HepG2 (cell line): ENCODE measurements around the gene COPS6. TPM values are rescaled to one million over a fixed set of nuclear protein-coding genes. Genes with fewer than 3 reads are reported as not detected.

ENCODE experiments used
- CBFB ChIP-seq: sonication (generic); formaldehyde crosslinking; IDR thresholded peaks from 2 replicates; pipeline ENCODE4 v1.4.0; 2020; ENCODE audit warnings: missing genetic modification reagents
- FLYWCH1 ChIP-seq: sonication (generic); formaldehyde crosslinking; IDR thresholded peaks from 2 replicates; pipeline ENCODE4 v1.8.1; 2023; ENCODE audit warnings: mild to moderate bottlenecking, missing genetic modification reagents
- GFI1 ChIP-seq: sonication (generic); formaldehyde crosslinking; IDR thresholded peaks from 2 replicates; pipeline ENCODE4 v1.5.0; 2020; ENCODE audit warnings: missing genetic modification reagents, mild to moderate bottlenecking, borderline replicate concordance
- JDP2 ChIP-seq: sonication (generic); formaldehyde crosslinking; IDR thresholded peaks from 2 replicates; pipeline ENCODE4 v1.8.1; 2022; ENCODE audit warnings: missing genetic modification reagents, borderline replicate concordance
- KLF6 ChIP-seq: IDR thresholded peaks from 2 replicates; pipeline ENCODE4 v1.8.0; 2016; ENCODE audit warnings: missing biosample characterization, missing genetic modification reagents
- POLR2A ChIP-seq, 2 experiments: IDR thresholded peaks; 2 replicates each; pipeline ENCODE4 v1.6.1; 2011; ENCODE audit warnings: low read depth in 2 of 2, low read length in 2 of 2, mild to moderate bottlenecking in 1 of 2, moderate library complexity in 1 of 2; ENCODE audit not compliant: insufficient read depth in 1 of 2
- PRPF4 ChIP-seq: fragments of 200-400 bp; formaldehyde crosslinking; IDR thresholded peaks from 2 replicates; pipeline ENCODE4 v1.6.1; 2016; ENCODE audit warnings: low read length, low read depth; ENCODE audit not compliant: poor library complexity, severe bottlenecking
- RBM39 ChIP-seq: fragments of 200-400 bp; formaldehyde crosslinking; IDR thresholded peaks from one replicate; pipeline ENCODE4 v1.6.1; 2018; ENCODE audit warnings: antibody characterized with exemption, mild to moderate bottlenecking, low read depth, low read length; ENCODE audit not compliant: poor library complexity, severe bottlenecking
- RFX5 ChIP-seq: IDR thresholded peaks from 2 replicates; pipeline ENCODE4 v1.6.1; 2011; ENCODE audit warnings: low read depth, low read length, improper control_type of control experiment
- SAP130 ChIP-seq: IDR thresholded peaks from 2 replicates; pipeline ENCODE4 v1.6.1; 2016; ENCODE audit warnings: low read depth
- TCF12 ChIP-seq, 2 experiments: fragments of 450-650 bp in 1 of 2; sonication (generic) in 1 of 2; formaldehyde crosslinking in 1 of 2; IDR thresholded peaks; 2 replicates each; pipeline versions ENCODE4 v1.6.1 to v1.8.0; 2017 to 2022; ENCODE audit warnings: antibody characterized with exemption in 1 of 2, mild to moderate bottlenecking in 1 of 2, missing genetic modification reagents in 1 of 2, moderate library complexity in 1 of 2
- TCF7L2 ChIP-seq: IDR thresholded peaks from 2 replicates; pipeline ENCODE4 v1.6.1; 2011; ENCODE audit warnings: mild to moderate bottlenecking, low read depth, low read length, moderate library complexity
- TP53 ChIP-seq: sonication (generic); formaldehyde crosslinking; conservative IDR thresholded peaks from 2 replicates; pipeline ENCODE4 v1.4.0; 2020; ENCODE audit warnings: missing genetic modification reagents
- ZEB1 ChIP-seq: IDR thresholded peaks from 2 replicates; pipeline ENCODE4 v1.6.1; 2012; ENCODE audit warnings: mild to moderate bottlenecking, low read depth, inconsistent platforms; ENCODE audit not compliant: insufficient replicate concordance
- ZFP90 ChIP-seq: sonication (generic); formaldehyde crosslinking; IDR thresholded peaks from 2 replicates; pipeline ENCODE4 v1.8.0; 2022; ENCODE audit warnings: missing genetic modification reagents, mild to moderate bottlenecking, inconsistent platforms, borderline replicate concordance
- ZKSCAN8 ChIP-seq: IDR thresholded peaks from 2 replicates; pipeline ENCODE4 v1.6.1; 2016; ENCODE audit warnings: borderline replicate concordance, missing genetic modification reagents, missing compliant biosample characterization
- ZNF121 ChIP-seq: sonication (generic); formaldehyde crosslinking; IDR thresholded peaks from 2 replicates; pipeline ENCODE4 v1.5.0; 2020; ENCODE audit warnings: mild to moderate bottlenecking, missing genetic modification reagents
- ZNF138 ChIP-seq: sonication (generic); formaldehyde crosslinking; IDR thresholded peaks from 2 replicates; pipeline ENCODE4 v1.5.0; 2020; ENCODE audit warnings: mild to moderate bottlenecking, low read depth, missing genetic modification reagents
- ZNF263 ChIP-seq: sonication (generic); formaldehyde crosslinking; IDR thresholded peaks from 2 replicates; pipeline ENCODE4 v1.4.0; 2020; ENCODE audit warnings: missing genetic modification reagents
- ZNF329 ChIP-seq: sonication (generic); formaldehyde crosslinking; IDR thresholded peaks from 2 replicates; pipeline ENCODE4 v1.9.0; 2021; ENCODE audit warnings: low read depth, mild to moderate bottlenecking, missing genetic modification reagents
- ZNF597 ChIP-seq: sonication (generic); formaldehyde crosslinking; IDR thresholded peaks from 2 replicates; pipeline ENCODE4 v1.5.0; 2020; ENCODE audit warnings: missing genetic modification reagents
- polyA plus RNA-seq, 8 experiments: library from polyadenylated mRNA; depleted of rRNA in 3 of 8; stranded (reverse) in 7 of 8; unstranded in 1 of 8; fragments of >200 nt; fragmentation: Illumina TruSeq in 4 of 8; extraction: Trizol in 4 of 8; gene quantifications; 2 replicates each; pipeline versions ENCODE4 v1.2.1 to v1.2.3, GENCODE V29; 2011 to 2016; ENCODE audit warnings: low read depth in 4 of 8, missing spikeins in 1 of 8, mixed read lengths in 1 of 8; ENCODE audit not compliant: insufficient read depth in 1 of 8
- total RNA-seq, 5 experiments: library from RNA; depleted of rRNA; stranded (reverse); fragments of >200 nt; fragmentation: Illumina TruSeq; extraction: Trizol; gene quantifications; 2 replicates each; pipeline ENCODE4 v1.2.3, GENCODE V29; 2016; ENCODE audit warnings: low read depth in 1 of 5
- TF ChIP-seq, protein P1 (sequence below): sonication (generic); formaldehyde crosslinking; IDR thresholded peaks from 2 replicates; pipeline ENCODE4 v1.4.0; 2020; ENCODE audit warnings: missing genetic modification reagents
- TF ChIP-seq, protein P2 (sequence below): IDR thresholded peaks from 2 replicates; pipeline ENCODE4 v1.6.1; 2016; ENCODE audit warnings: missing genetic modification reagents, missing compliant biosample characterization

Gene COPS6
- total and polyA plus RNA-seq, 2 of the 13 experiments (the other 11 are each of a cell fraction or from before 2014, with no cell fraction given): 33.4 to 117 TPM

GRCh38 chr7:100088621-100089457, at the start of gene COPS6 (continued):
- TF ChIP-seq FLYWCH1 (CRISPR knock-in tag): peak; percentile 85; the same call in 1 of the 2 replicates
- TF ChIP-seq ZEB1: peak; percentile 38
- TF ChIP-seq ZKSCAN8 (CRISPR knock-in tag): no peak
- TF ChIP-seq, protein P1, sequence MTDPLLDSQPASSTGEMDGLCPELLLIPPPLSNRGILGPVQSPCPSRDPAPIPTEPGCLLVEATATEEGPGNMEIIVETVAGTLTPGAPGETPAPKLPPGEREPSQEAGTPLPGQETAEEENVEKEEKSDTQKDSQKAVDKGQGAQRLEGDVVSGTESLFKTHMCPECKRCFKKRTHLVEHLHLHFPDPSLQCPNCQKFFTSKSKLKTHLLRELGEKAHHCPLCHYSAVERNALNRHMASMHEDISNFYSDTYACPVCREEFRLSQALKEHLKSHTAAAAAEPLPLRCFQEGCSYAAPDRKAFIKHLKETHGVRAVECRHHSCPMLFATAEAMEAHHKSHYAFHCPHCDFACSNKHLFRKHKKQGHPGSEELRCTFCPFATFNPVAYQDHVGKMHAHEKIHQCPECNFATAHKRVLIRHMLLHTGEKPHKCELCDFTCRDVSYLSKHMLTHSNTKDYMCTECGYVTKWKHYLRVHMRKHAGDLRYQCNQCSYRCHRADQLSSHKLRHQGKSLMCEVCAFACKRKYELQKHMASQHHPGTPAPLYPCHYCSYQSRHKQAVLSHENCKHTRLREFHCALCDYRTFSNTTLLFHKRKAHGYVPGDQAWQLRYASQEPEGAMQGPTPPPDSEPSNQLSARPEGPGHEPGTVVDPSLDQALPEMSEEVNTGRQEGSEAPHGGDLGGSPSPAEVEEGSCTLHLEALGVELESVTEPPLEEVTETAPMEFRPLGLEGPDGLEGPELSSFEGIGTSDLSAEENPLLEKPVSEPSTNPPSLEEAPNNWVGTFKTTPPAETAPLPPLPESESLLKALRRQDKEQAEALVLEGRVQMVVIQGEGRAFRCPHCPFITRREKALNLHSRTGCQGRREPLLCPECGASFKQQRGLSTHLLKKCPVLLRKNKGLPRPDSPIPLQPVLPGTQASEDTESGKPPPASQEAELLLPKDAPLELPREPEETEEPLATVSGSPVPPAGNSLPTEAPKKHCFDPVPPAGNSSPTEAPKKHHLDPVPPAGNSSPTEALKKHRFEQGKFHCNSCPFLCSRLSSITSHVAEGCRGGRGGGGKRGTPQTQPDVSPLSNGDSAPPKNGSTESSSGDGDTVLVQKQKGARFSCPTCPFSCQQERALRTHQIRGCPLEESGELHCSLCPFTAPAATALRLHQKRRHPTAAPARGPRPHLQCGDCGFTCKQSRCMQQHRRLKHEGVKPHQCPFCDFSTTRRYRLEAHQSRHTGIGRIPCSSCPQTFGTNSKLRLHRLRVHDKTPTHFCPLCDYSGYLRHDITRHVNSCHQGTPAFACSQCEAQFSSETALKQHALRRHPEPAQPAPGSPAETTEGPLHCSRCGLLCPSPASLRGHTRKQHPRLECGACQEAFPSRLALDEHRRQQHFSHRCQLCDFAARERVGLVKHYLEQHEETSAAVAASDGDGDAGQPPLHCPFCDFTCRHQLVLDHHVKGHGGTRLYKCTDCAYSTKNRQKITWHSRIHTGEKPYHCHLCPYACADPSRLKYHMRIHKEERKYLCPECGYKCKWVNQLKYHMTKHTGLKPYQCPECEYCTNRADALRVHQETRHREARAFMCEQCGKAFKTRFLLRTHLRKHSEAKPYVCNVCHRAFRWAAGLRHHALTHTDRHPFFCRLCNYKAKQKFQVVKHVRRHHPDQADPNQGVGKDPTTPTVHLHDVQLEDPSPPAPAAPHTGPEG (CRISPR knock-in tag): peak; percentile 72; the same call in 1 of the 2 replicates
- TF ChIP-seq JDP2 (CRISPR knock-in tag): peak; percentile 60; the same call in 1 of the 2 replicates
- TF ChIP-seq TP53 (CRISPR knock-in tag): no peak
- no peak for TF ChIP-seq ZNF597 (CRISPR knock-in tag)
- TF ChIP-seq CBFB (CRISPR knock-in tag): peak; percentile 79; the same call in 1 of the 2 replicates
- TF ChIP-seq ZNF121 (CRISPR knock-in tag): peak; percentile 24; the same call in 1 of the 2 replicates
- TF ChIP-seq PRPF4: no peak
- no peak for TF ChIP-seq TCF12 (IDR thresholded peaks at IDR 0.05)
- TF ChIP-seq TCF12 (CRISPR knock-in tag; IDR thresholded peaks at IDR 0.05): peak; percentile 84
- TF ChIP-seq GFI1 (CRISPR knock-in tag): peak; percentile 77; the same call in 1 of the 2 replicates
- peak; percentile 74; the same call in 1 of the 2 replicates for TF ChIP-seq ZNF329 (CRISPR knock-in tag)
- no peak for TF ChIP-seq RFX5
- TF ChIP-seq, protein P2, sequence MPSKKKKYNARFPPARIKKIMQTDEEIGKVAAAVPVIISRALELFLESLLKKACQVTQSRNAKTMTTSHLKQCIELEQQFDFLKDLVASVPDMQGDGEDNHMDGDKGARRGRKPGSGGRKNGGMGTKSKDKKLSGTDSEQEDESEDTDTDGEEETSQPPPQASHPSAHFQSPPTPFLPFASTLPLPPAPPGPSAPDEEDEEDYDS (CRISPR knock-in tag): peak; percentile 83
- peak; percentile 94; the same call in 1 of the 2 replicates for TF ChIP-seq KLF6 (CRISPR knock-in tag)
- no peak for TF ChIP-seq ZNF138 (CRISPR knock-in tag)
- TF ChIP-seq SAP130 (CRISPR knock-in tag): peak; percentile 97
- TF ChIP-seq ZNF263: peak; percentile 58; the same call in 1 of the 2 replicates
- TF ChIP-seq TCF7L2: no peak
- TF ChIP-seq POLR2A (IDR thresholded peaks at IDR 0.05; ENCODE audit: insufficient read depth in 1 of 2, low read depth in 2 of 2, low read length in 2 of 2): peak; percentile 78 to 93
- no peak for TF ChIP-seq RBM39
- peak; percentile 69 for TF ChIP-seq ZFP90 (CRISPR knock-in tag)
